Left lung (tissue), 14 donors: ENCODE results near the gene CACNA1A. TPM values are rescaled to one million over a fixed set of nuclear protein-coding genes. Genes with fewer than 3 reads are reported as not detected.

Experiments used
- ATAC-seq: fragments of 200-7000 bp; cut with Tn5 transposase; one replicate; pipeline ENCODE4 v1.9.1; 2020; ENCODE audit warnings: moderate library complexity
- DNase-seq, 4 donors: peaks; one replicate each; pipeline ENCODE4 v3.0.0-alpha.2; 2013 to 2020
- H3K27ac ChIP-seq, 2 donors: fragments of 200-600 bp; sonication (generic) in 1 of 2; one replicate each; pipeline versions ENCODE4 v1.5.0 to v1.8.0; 2020 to 2021
- H3K27me3 ChIP-seq, 2 donors: fragments of 200-600 bp; sonication (generic) in 1 of 2; one replicate each; pipeline versions ENCODE4 v1.5.0 to v1.8.0; 2020 to 2021
- H3K36me3 ChIP-seq, 2 donors: fragments of 200-600 bp; sonication (generic) in 1 of 2; one replicate each; pipeline versions ENCODE4 v1.5.0 to v1.8.0; 2020 to 2021
- H3K4me1 ChIP-seq, 2 donors: fragments of 200-600 bp; one replicate each; pipeline ENCODE4 v1.8.0; 2021
- H3K4me3 ChIP-seq, 2 donors: fragments of 200-600 bp; sonication (generic) in 1 of 2; one replicate each; pipeline versions ENCODE4 v1.5.0 to v1.8.0; 2020 to 2021; ENCODE audit warnings: mild to moderate bottlenecking in 1 of 2
- H3K9me3 ChIP-seq, 2 donors: fragments of 200-600 bp; sonication (generic) in 1 of 2; one replicate each; pipeline versions ENCODE4 v1.5.0 to v1.8.0; 2020 to 2021
- intact Hi-C, 2 donors: fragments of 100-400 bp; cut with DNase I; formaldehyde crosslinking; loops; one replicate each; pipeline versions ENCODE4 v1.11.2 to v1.14.2; 2022
- long read RNA-seq, 12 donors: library from polyadenylated mRNA in 2 of 12; unstranded in 2 of 12; transcript quantifications; one replicate each; pipeline ENCODE4 v2.0.0 and lab custom pipeline, GENCODE V29; 2019 to 2026
- polyA plus RNA-seq, 6 donors: library from polyadenylated mRNA; unstranded; fragments of 120-200 nt; gene quantifications; one replicate each; pipeline ENCODE4 v1.2.1, GENCODE V29; 2013; ENCODE audit not compliant: insufficient read length in 6 of 6
- total RNA-seq, 2 donors: library from RNA; stranded (reverse); fragmentation: NEBNext Ultra II Directional; extraction: Animal tissue kit (Norgen Biotek cat#: 25700); gene quantifications; one replicate each; pipeline ENCODE4 v1.2.1, GENCODE V29; 2021
- TF ChIP-seq, protein P1 (sequence below), 2 donors: fragments of 200-600 bp; sonication (generic) in 1 of 2; IDR thresholded peaks; one replicate each; pipeline versions ENCODE4 v1.5.0 to v1.8.0; 2021; ENCODE audit warnings: antibody characterized with exemption in 2 of 2
- donor health status: DM: no; HTN: yes; CAD: no.
- donor health status: DM: no; HTN: no; CAD: no.

Gene CACNA1A
- total RNA-seq (under 1 TPM; 0.20 to 0.31 TPM), polyA plus RNA-seq (1 to 10 TPM; 3.3 to 5.4 (median 4.2) TPM)
- long read RNA-seq, donor 1, partial matches to known transcripts: 182 of 207 reads
- long read RNA-seq, donor 1, other reads (novel, unspliced or antisense): 23 of 207 reads
- long read RNA-seq, donor 2, partial matches to known transcripts: 523 of 556 reads
- long read RNA-seq, donor 2, other reads (novel, unspliced or antisense): 32 of 556 reads
- long read RNA-seq, donor 3, partial matches to known transcripts: 0 of 2 reads
- long read RNA-seq, donor 3, other reads (novel, unspliced or antisense): 0 of 2 reads
- long read RNA-seq, donor 4: 0 reads
- long read RNA-seq, donor 5: 0 reads
- long read RNA-seq, donor 6: 0 reads
- long read RNA-seq, donor 7, partial matches to known transcripts: 0 of 1 reads
- long read RNA-seq, donor 7, other reads (novel, unspliced or antisense): 0 of 1 reads
- long read RNA-seq, donor 8, partial matches to known transcripts: 214 of 223 reads
- long read RNA-seq, donor 8, other reads (novel, unspliced or antisense): 5 of 223 reads
- long read RNA-seq, donor 9: 0 reads
- long read RNA-seq, donor 10: 0 reads
- long read RNA-seq, donor 11: 0 reads
- long read RNA-seq, donor 12, partial matches to known transcripts: 16 of 21 reads
- long read RNA-seq, donor 12, other reads (novel, unspliced or antisense): 5 of 21 reads

DNA sequence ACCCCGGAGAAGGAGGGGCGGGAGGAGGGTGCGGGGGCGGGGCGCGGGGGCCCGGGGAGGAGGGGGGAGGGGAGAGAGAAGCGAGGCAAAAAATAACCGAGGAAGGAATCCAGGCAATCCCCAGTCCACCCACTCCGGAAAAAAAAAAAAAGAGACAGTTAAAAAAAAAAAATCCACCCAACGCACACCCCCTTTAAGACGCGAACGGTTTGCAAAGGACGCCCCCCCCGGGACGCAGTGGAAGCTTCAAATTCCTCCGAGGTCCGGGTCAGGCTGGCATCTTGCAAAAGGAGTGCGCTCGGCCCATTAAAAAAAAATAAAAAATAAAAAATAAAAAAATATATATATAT is at the start of gene CACNA1A:
TSS of gene CACNA1A (minus strand) at position 9 of the 350 bp plus-strand sequence. CDS start 255 bp downstream, outside the sequence.
- H3K36me3 ChIP-seq: no peaks in the 10 kb centered on the region
- H3K4me1 ChIP-seq: peaks cover 4 to 8% of the 10 kb centered on the region in 2 donors
- peaks cover 41 to 95% of the 10 kb centered on the region in 2 donors for H3K27me3 ChIP-seq
- no peaks in the 10 kb centered on the region for H3K9me3 ChIP-seq
- intact Hi-C loops: no loop called here
- H3K27ac ChIP-seq: no peak within 1 kb of the TSS
- ATAC-seq (no peak), DNase-seq (no peak)
- H3K4me3 ChIP-seq: no peak within 1 kb of the TSS
- TF ChIP-seq, protein P1, sequence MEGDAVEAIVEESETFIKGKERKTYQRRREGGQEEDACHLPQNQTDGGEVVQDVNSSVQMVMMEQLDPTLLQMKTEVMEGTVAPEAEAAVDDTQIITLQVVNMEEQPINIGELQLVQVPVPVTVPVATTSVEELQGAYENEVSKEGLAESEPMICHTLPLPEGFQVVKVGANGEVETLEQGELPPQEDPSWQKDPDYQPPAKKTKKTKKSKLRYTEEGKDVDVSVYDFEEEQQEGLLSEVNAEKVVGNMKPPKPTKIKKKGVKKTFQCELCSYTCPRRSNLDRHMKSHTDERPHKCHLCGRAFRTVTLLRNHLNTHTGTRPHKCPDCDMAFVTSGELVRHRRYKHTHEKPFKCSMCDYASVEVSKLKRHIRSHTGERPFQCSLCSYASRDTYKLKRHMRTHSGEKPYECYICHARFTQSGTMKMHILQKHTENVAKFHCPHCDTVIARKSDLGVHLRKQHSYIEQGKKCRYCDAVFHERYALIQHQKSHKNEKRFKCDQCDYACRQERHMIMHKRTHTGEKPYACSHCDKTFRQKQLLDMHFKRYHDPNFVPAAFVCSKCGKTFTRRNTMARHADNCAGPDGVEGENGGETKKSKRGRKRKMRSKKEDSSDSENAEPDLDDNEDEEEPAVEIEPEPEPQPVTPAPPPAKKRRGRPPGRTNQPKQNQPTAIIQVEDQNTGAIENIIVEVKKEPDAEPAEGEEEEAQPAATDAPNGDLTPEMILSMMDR (IDR thresholded peaks at IDR 0.05): no peak

DNA sequence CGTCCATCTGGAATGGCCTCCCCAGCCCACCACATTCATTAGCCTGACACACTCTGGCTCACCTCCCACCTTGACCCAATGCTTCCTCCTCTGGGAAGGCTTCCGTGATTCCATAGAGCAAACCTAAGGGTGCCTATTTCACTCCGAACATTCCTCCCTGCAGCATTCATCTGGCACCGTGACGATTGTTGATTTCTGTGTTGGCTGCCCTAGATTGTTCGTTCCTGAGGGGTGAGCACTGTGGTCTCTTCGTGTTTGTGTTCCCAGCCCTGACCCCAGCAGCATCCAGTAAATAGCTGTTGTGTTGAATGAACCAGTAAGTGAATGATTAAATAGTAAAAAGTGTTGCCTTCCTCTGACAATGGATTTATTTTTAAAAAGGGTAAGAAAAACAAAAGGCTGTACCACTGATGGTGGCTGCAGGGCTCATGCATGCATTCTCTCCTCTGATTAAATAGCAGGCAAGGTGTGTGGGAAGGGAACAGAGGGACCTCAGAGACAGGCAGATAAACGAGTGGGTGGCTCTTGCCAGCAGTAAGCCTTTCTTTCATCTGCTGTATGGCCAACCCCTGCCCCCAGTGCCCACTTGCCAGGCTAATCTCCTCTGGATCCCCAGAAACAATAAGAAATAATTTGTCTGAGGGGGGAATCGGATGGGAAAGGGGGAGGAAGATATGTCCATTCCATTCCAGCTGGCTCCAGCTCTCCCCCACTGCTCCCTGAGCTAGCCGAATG is 48.4 kb upstream of the CACNA1A start:
- no peak for ATAC-seq
- no peaks in the 10 kb centered on the region for H3K9me3 ChIP-seq
- H3K27ac ChIP-seq: no peak overlapping the region
- no peak for DNase-seq
- no peak overlapping the region for H3K4me3 ChIP-seq
- TF ChIP-seq, protein P1 (IDR thresholded peaks at IDR 0.05): no peak
- H3K4me1 ChIP-seq: no peaks in the 10 kb centered on the region
- H3K27me3 ChIP-seq: peaks cover 0 to 39% of the 10 kb centered on the region in 2 donors
- intact Hi-C loops: no loop called here
- no peaks in the 10 kb centered on the region for H3K36me3 ChIP-seq

DNA sequence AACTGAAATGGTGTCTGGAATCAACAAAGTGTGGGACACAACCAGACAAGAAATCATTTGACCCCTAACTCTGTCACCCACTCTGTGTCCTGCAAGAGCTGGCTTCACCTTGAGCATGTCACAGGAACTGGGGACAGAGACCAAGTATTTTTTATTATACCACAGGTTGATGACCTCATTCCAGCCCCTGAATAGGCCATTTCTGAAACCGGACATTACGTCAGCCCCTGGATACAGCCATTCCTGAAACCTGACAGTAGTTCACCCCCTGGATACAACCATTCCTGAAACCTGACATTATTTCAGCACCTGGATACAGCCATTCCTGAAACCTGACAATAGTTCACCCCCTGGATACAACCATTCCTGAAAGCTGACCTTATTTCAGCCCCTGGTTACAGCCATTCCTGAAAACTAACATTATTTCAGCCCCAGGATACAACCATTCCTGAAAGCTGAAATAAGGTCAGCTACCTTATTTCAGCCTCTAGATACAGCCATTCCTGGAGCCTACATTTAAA is 47.7 kb upstream of the CACNA1A start:
- TF ChIP-seq, protein P1 (IDR thresholded peaks at IDR 0.05): no peak
- Histone ChIP-seq H3K27ac (no peak overlapping the region), H3K36me3 (no peaks in the 10 kb centered on the region), H3K4me1 (no peaks in the 10 kb centered on the region), H3K9me3 (no peaks in the 10 kb centered on the region), H3K4me3 (no peak overlapping the region), H3K27me3 (peaks cover 0 to 39% of the 10 kb centered on the region in 2 donors)
- intact Hi-C loops: no loop called here
- ATAC-seq: no peak
- DNase-seq: no peak

DNA sequence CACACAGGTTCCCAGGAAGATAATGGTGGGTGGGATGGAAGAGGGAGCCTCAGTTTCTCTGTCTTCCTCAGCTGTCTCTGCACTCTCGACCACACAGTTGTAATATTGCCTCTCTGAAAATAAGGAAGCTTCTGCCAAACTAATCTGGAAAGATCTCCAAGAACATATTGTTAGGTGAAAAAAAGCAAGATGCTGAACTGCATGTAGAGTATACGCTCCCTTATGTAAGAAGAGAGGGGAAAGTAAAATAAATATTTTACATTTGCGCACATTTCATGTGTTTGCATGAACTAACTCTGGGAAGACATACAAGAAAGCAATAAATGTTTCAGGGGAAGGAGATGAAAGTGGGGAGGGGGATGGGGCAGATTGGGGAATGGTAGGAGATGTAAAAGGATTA is 41.9 kb upstream of the CACNA1A start:
- H3K9me3 ChIP-seq: no peaks in the 10 kb centered on the region
- no peak overlapping the region for H3K27ac ChIP-seq
- no peaks in the 10 kb centered on the region for H3K36me3 ChIP-seq
- DNase-seq (no peak), ATAC-seq (no peak)
- no peak overlapping the region for H3K4me3 ChIP-seq
- TF ChIP-seq, protein P1 (IDR thresholded peaks at IDR 0.05): no peak
- intact Hi-C loops: no loop called here
- no peaks in the 10 kb centered on the region for H3K4me1 ChIP-seq
- H3K27me3 ChIP-seq: peaks cover 0 to 25% of the 10 kb centered on the region in 2 donors
